Astrocyte (in vitro differentiated cells and primary cell): ENCODE measurements around the gene TEX48. TPM values are rescaled to one million over a fixed set of nuclear protein-coding genes. Genes with fewer than 3 reads are reported as not detected.

Source experiments
- DNase-seq: peaks from one replicate; pipeline ENCODE4 v3.0.0-alpha.2; 2010; ENCODE audit warnings: low read depth
- FAIRE-seq: peaks from 2 replicates; lab custom pipeline; 2011; peaks lifted over from hg19 to GRCh38; lab: Jason Lieb, UNC
- H2AFZ ChIP-seq: 2 replicates; pipeline ENCODE4 v1.6.0; 2012; ENCODE audit warnings: low read depth, low read length, inconsistent platforms
- H3K27ac ChIP-seq: 2 replicates; pipeline ENCODE4 v1.5.1; 2011; ENCODE audit warnings: low read depth, low read length, inconsistent platforms
- H3K27me3 ChIP-seq: 2 replicates; pipeline ENCODE4 v1.6.0; 2011; ENCODE audit warnings: low read length, inconsistent platforms; ENCODE audit not compliant: insufficient read depth
- H3K36me3 ChIP-seq: 2 replicates; pipeline ENCODE4 v1.5.1; 2011; ENCODE audit warnings: low read length, inconsistent platforms; ENCODE audit not compliant: insufficient read depth
- H3K4me1 ChIP-seq: 2 replicates; pipeline ENCODE4 v1.5.1; 2011; ENCODE audit warnings: low read length, inconsistent platforms; ENCODE audit not compliant: insufficient read depth
- H3K4me2 ChIP-seq: 2 replicates; pipeline ENCODE4 v1.6.0; 2012; ENCODE audit warnings: low read length, inconsistent platforms
- H3K4me3 ChIP-seq: 2 replicates; pipeline ENCODE4 v1.5.1; 2011; ENCODE audit warnings: low read depth, mild to moderate bottlenecking, low read length, inconsistent platforms; ENCODE audit not compliant: insufficient read depth
- H3K79me2 ChIP-seq: 2 replicates; pipeline ENCODE4 v1.6.0; 2012; ENCODE audit warnings: mild to moderate bottlenecking, low read length, inconsistent platforms; ENCODE audit not compliant: insufficient read depth
- H3K9ac ChIP-seq: 2 replicates; pipeline ENCODE4 v1.6.0; 2012; ENCODE audit warnings: mild to moderate bottlenecking, low read length, inconsistent platforms
- H3K9me3 ChIP-seq: 2 replicates; pipeline ENCODE4 v1.5.1; 2012; ENCODE audit warnings: low read depth, mild to moderate bottlenecking, low read length, inconsistent platforms; ENCODE audit not compliant: insufficient read depth
- H4K20me1 ChIP-seq: 2 replicates; pipeline ENCODE4 v1.6.0; 2012; ENCODE audit warnings: low read length, inconsistent platforms; ENCODE audit not compliant: insufficient read depth
- H3K27ac Mint-ChIP-seq: one replicate; pipeline ENCODE4 v1.8.0; 2021; ENCODE audit warnings: mild to moderate bottlenecking, mixed read lengths; ENCODE audit not compliant: unreplicated experiment
- H3K27me3 Mint-ChIP-seq: one replicate; pipeline ENCODE4 v1.8.0; 2021; ENCODE audit warnings: low read depth, mixed read lengths; ENCODE audit not compliant: unreplicated experiment
- H3K36me3 Mint-ChIP-seq: one replicate; pipeline ENCODE4 v1.8.0; 2021; ENCODE audit warnings: low read depth, mixed read lengths; ENCODE audit not compliant: unreplicated experiment
- H3K4me1 Mint-ChIP-seq: one replicate; pipeline ENCODE4 v1.8.0; 2021; ENCODE audit warnings: low read depth, mixed read lengths; ENCODE audit not compliant: unreplicated experiment
- H3K4me3 Mint-ChIP-seq: one replicate; pipeline ENCODE4 v1.8.0; 2021; ENCODE audit warnings: mild to moderate bottlenecking, moderate library complexity, mixed read lengths; ENCODE audit not compliant: unreplicated experiment
- H3K9me3 Mint-ChIP-seq: one replicate; pipeline ENCODE4 v1.8.0; 2021; ENCODE audit warnings: mild to moderate bottlenecking, mixed read lengths; ENCODE audit not compliant: unreplicated experiment
- CTCF ChIP-seq: IDR thresholded peaks from 2 replicates; pipeline ENCODE4 v1.5.1; 2011; ENCODE audit warnings: low read depth, mild to moderate bottlenecking, inconsistent platforms, low read length, moderate library complexity; ENCODE audit not compliant: insufficient read depth
- EZH2 ChIP-seq: IDR thresholded peaks from 2 replicates; pipeline ENCODE4 v1.6.1; 2012; ENCODE audit warnings: mild to moderate bottlenecking, low read length, inconsistent platforms; ENCODE audit not compliant: insufficient read depth
- total RNA-seq: library from RNA; stranded (reverse); gene quantifications from 2 replicates; pipeline ENCODE4 v1.2.1, GENCODE V29; 2021

TEX48 gene
- total RNA-seq, 1 donor from 2014 or later: not detected

GRCh38 chr9:114653556-114654159, 28.3 kb downstream of the TEX48 start:
- H3K36me3 Mint-ChIP-seq: peaks cover 2% of the 10 kb centered on the region
- no peak overlapping the region for H3K4me2 ChIP-seq
- H3K4me1 Mint-ChIP-seq: peaks cover 4% of the 10 kb centered on the region
- no peaks in the 10 kb centered on the region for H3K79me2 ChIP-seq
- TF ChIP-seq CTCF: peak; percentile 96
- no peak for TF ChIP-seq EZH2
- H3K9ac ChIP-seq: no peak overlapping the region
- H3K27me3 Mint-ChIP-seq: peaks cover 2% of the 10 kb centered on the region
- no peaks in the 10 kb centered on the region for H3K9me3 ChIP-seq
- H3K27me3 ChIP-seq: no peaks in the 10 kb centered on the region
- peak; percentile 47 for DNase-seq
- no peaks in the 10 kb centered on the region for H3K36me3 ChIP-seq
- H3K4me3 ChIP-seq: no peak overlapping the region
- peak; percentile 82 for FAIRE-seq
- no peak overlapping the region for H3K27ac Mint-ChIP-seq
- no peaks in the 10 kb centered on the region for H3K9me3 Mint-ChIP-seq
- peaks cover 6% of the 10 kb centered on the region for H3K4me1 ChIP-seq
- no peak overlapping the region for H3K27ac ChIP-seq
- H4K20me1 ChIP-seq: no peaks in the 10 kb centered on the region
- H2AFZ ChIP-seq: peak overlapping the region; percentile 35
- H3K4me3 Mint-ChIP-seq: no peak overlapping the region

GRCh38 chr9:114652776-114653555, 29.0 kb downstream of the TEX48 start:
- Mint-ChIP-seq H3K27ac (peak overlapping the region; percentile 20), H3K4me3 (no peak overlapping the region), H3K36me3 (peaks cover 5% of the 10 kb centered on the region), H3K9me3 (peaks cover 3% of the 10 kb centered on the region), H3K27me3 (peaks cover 2% of the 10 kb centered on the region), H3K4me1 (peaks cover 4% of the 10 kb centered on the region)
- no peak for FAIRE-seq
- no peak overlapping the region for H3K4me2 ChIP-seq
- H3K36me3 ChIP-seq: no peaks in the 10 kb centered on the region
- no peaks in the 10 kb centered on the region for H3K79me2 ChIP-seq
- no peak for TF ChIP-seq CTCF
- no peak for TF ChIP-seq EZH2
- H3K27ac ChIP-seq: no peak overlapping the region
- H3K9me3 ChIP-seq: no peaks in the 10 kb centered on the region
- no peak overlapping the region for H3K4me3 ChIP-seq
- peak overlapping the region; percentile 35 for H2AFZ ChIP-seq
- H3K27me3 ChIP-seq: no peaks in the 10 kb centered on the region
- DNase-seq: peak; percentile 38
- H3K9ac ChIP-seq: no peak overlapping the region
- H3K4me1 ChIP-seq: peaks cover 6% of the 10 kb centered on the region
- no peaks in the 10 kb centered on the region for H4K20me1 ChIP-seq
